ENCODE measurements around the gene CHN1. TPM values are rescaled to one million over a fixed set of nuclear protein-coding genes. Genes with fewer than 3 reads are reported as not detected.

The CHN1 gene
- total and polyA plus RNA-seq, 12 donors, result 6.1 to 26.5 (median 15.7) TPM

- peaks cover 0 to 8% (median 0%) of the 10 kb centered on the region in 9 donors for H3K4me1 ChIP-seq
- intact Hi-C loops (cut with DNase I), result no loop called here
- H3K27ac ChIP-seq, result no peak overlapping the region
- 98 to 99% methylated on average over 1 of the region's 1 CpG for WGBS, 2 donors
- no peak overlapping the region for H3K4me3 ChIP-seq
- no peaks in the 10 kb centered on the region for H3K36me3 ChIP-seq
- ATAC-seq (no peak), DNase-seq (no peak)
- no peaks in the 10 kb centered on the region for H3K27me3 ChIP-seq
- H3K9me3 ChIP-seq, result peaks cover 0 to 4% (median 0%) of the 10 kb centered on the region in 11 donors
- no peak for TF ChIP-seq CTCF (IDR thresholded peaks at IDR 0.05)
These were observed 112.2 kb downstream of the CHN1 start for GRCh38 chr2:174893018-174893417.

GRCh38 chr2:174892546-174892945, 112.6 kb downstream of the CHN1 start:
- H3K4me1 ChIP-seq, result peaks cover 0 to 6% (median 0%) of the 10 kb centered on the region in 9 donors
- intact Hi-C loops (cut with DNase I), result no loop called here
- ATAC-seq, result no peak
- WGBS, 2 donors, result 96 to 97% methylated on average over 2 of the region's 2 CpGs
- no peaks in the 10 kb centered on the region for H3K36me3 ChIP-seq
- no peak for DNase-seq
- TF ChIP-seq CTCF (IDR thresholded peaks at IDR 0.05), result no peak
- no peaks in the 10 kb centered on the region for H3K27me3 ChIP-seq
- no peak overlapping the region for H3K27ac ChIP-seq
- H3K4me3 ChIP-seq, result no peak overlapping the region
- peaks cover 0 to 4% (median 0%) of the 10 kb centered on the region in 11 donors for H3K9me3 ChIP-seq

GRCh38 chr2:174888646-174889271, 116.4 kb downstream of the CHN1 start:
- Histone ChIP-seq H3K36me3 (no peaks in the 10 kb centered on the region), H3K27me3 (no peaks in the 10 kb centered on the region), H3K4me1 (no peaks in the 10 kb centered on the region), H3K9me3 (peaks cover 0 to 4% (median 0%) of the 10 kb centered on the region in 11 donors), H3K4me3 (no peak overlapping the region), H3K27ac (no peak overlapping the region)
- intact Hi-C loops (cut with DNase I), result loop anchor here in 1 of 10 donors (10.0 kb wide), 1 partner anchor 114 kb away; no protein-coding TSS in a partner anchor
- TF ChIP-seq CTCF (IDR thresholded peaks at IDR 0.05), result no peak
- ATAC-seq (no peak), DNase-seq (no peak)
- WGBS, 2 donors, result 74 to 75% methylated on average over 2 of the region's 2 CpGs

- Histone ChIP-seq H3K9me3 (peaks cover 0 to 3% (median 0%) of the 10 kb centered on the region in 11 donors), H3K27me3 (no peaks in the 10 kb centered on the region), H3K27ac (no peak overlapping the region), H3K4me1 (no peaks in the 10 kb centered on the region), H3K36me3 (no peaks in the 10 kb centered on the region), H3K4me3 (no peak overlapping the region)
- intact Hi-C loops (cut with DNase I), result loop anchor here in 1 of 10 donors (10.0 kb wide), 1 partner anchor 113 kb away; no protein-coding TSS in a partner anchor
- no peak for DNase-seq
- WGBS, 2 donors, result 76 to 85% methylated on average over 3 of the region's 3 CpGs
- no peak for ATAC-seq
- TF ChIP-seq CTCF (IDR thresholded peaks at IDR 0.05), result no peak
These were observed 117.0 kb downstream of the CHN1 start for GRCh38 chr2:174888146-174888545.
